ENCODE data around the gene SLC2A1.

- no peak for TF ChIP-seq CTCF (IDR thresholded peaks at IDR 0.05)
- no peak for TF ChIP-seq POLR2A (IDR thresholded peaks at IDR 0.05)
Measured at GRCh38 chr1:42955311-42956063, 3.2 kb downstream of the SLC2A1 start.

Data from stomach (tissue), 4 donors.